MM.1S (cell line): ENCODE data around the gene GGPS1.

Experiments
- CTCF ChIP-seq: fragments of 300-600 bp; sonication (generic); IDR thresholded peaks from 2 replicates; pipeline ENCODE4 v1.5.1; 2016; ENCODE audit warnings: antibody characterized with exemption, low read length, mixed read lengths
- EZH2 ChIP-seq: fragments of 300-600 bp; sonication (generic); optimal IDR thresholded peaks from 2 replicates; pipeline ENCODE3; 2017; ENCODE audit warnings: low read depth, mild to moderate bottlenecking, antibody characterized with exemption, low read length, mixed read lengths
- EZH2phosphoT487 ChIP-seq: fragments of 300-600 bp; sonication (generic); IDR thresholded peaks from 2 replicates; pipeline ENCODE4 v1.6.1; 2018; ENCODE audit warnings: antibody characterized with exemption, low read length

- TF ChIP-seq CTCF (no peak), EZH2 (no peak), EZH2phosphoT487 (no peak)
Observed at GRCh38 chr1:235302143-235302542, 26.2 kb upstream of the GGPS1 start.
